ENCODE data around the gene SLC9A2. TPM values are rescaled to one million over a fixed set of nuclear protein-coding genes. Genes with fewer than 3 reads are reported as not detected.

The SLC9A2 gene
- total RNA-seq, 1 donor from 2014 or later: 0.32 TPM

DNA sequence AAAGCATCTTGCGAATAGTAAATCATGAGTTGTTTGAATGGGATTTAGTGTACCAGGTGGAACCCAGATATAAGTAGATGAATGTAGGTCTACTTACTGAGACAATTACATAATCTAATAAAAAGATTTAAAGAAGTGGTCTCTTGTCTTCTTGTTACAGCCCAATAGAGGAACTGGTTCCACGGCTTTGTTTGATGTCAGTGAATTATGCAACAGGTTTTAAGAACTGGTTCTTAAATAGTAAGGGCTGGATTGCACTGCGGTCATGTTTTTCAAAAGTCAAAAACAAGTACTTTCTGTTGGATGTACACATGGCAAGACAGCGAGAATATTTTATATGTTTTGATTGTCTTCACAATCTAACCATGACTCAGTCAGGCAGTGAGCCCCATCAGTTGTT lies 15.4 kb upstream of the SLC9A2 start:
- FAIRE-seq (no peak), DNase-seq (ENCODE audit: low read depth) (no peak)
- H3K36me3 ChIP-seq (ENCODE audit: insufficient read depth, low read length): no peaks in the 10 kb centered on the region
- Mint-ChIP-seq H3K4me3 (ENCODE audit: unreplicated experiment) (no peak overlapping the region), H3K4me1 (ENCODE audit: low read depth, unreplicated experiment) (no peaks in the 10 kb centered on the region), H3K9me3 (ENCODE audit: unreplicated experiment) (no peaks in the 10 kb centered on the region), H3K36me3 (ENCODE audit: low read depth, unreplicated experiment) (no peaks in the 10 kb centered on the region), H3K27me3 (ENCODE audit: low read depth, unreplicated experiment) (peaks cover 1% of the 10 kb centered on the region), H3K27ac (ENCODE audit: unreplicated experiment) (no peak overlapping the region)
- no peaks in the 10 kb centered on the region for H3K27me3 ChIP-seq (ENCODE audit: insufficient read depth, low read length)
- no peak overlapping the region for H2AFZ ChIP-seq (ENCODE audit: low read depth, low read length)
- H3K4me1 ChIP-seq (ENCODE audit: insufficient read depth, low read length): no peaks in the 10 kb centered on the region
- H3K9ac ChIP-seq (ENCODE audit: low read length): no peak overlapping the region
- H3K4me3 ChIP-seq (ENCODE audit: insufficient read depth, low read depth, low read length): no peak overlapping the region
- no peaks in the 10 kb centered on the region for H4K20me1 ChIP-seq (ENCODE audit: insufficient read depth, low read length)
- TF ChIP-seq, protein P1, sequence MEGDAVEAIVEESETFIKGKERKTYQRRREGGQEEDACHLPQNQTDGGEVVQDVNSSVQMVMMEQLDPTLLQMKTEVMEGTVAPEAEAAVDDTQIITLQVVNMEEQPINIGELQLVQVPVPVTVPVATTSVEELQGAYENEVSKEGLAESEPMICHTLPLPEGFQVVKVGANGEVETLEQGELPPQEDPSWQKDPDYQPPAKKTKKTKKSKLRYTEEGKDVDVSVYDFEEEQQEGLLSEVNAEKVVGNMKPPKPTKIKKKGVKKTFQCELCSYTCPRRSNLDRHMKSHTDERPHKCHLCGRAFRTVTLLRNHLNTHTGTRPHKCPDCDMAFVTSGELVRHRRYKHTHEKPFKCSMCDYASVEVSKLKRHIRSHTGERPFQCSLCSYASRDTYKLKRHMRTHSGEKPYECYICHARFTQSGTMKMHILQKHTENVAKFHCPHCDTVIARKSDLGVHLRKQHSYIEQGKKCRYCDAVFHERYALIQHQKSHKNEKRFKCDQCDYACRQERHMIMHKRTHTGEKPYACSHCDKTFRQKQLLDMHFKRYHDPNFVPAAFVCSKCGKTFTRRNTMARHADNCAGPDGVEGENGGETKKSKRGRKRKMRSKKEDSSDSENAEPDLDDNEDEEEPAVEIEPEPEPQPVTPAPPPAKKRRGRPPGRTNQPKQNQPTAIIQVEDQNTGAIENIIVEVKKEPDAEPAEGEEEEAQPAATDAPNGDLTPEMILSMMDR (IDR thresholded peaks at IDR 0.05; ENCODE audit: insufficient read depth, low read depth, low read length): no peak
- TF ChIP-seq EZH2 (IDR thresholded peaks at IDR 0.05; ENCODE audit: insufficient read depth, low read length): no peak
- no peak overlapping the region for H3K4me2 ChIP-seq (ENCODE audit: low read length)
- H3K79me2 ChIP-seq (ENCODE audit: insufficient read depth, low read length): no peaks in the 10 kb centered on the region
- H3K27ac ChIP-seq (ENCODE audit: low read depth, low read length): no peak overlapping the region
- no peaks in the 10 kb centered on the region for H3K9me3 ChIP-seq (ENCODE audit: insufficient read depth, low read depth, low read length)

GRCh38 chr2:102604769-102605168 lies 14.6 kb upstream of the SLC9A2 start:
- Histone ChIP-seq H3K79me2 (ENCODE audit: insufficient read depth, low read length) (no peaks in the 10 kb centered on the region), H3K27ac (ENCODE audit: low read depth, low read length) (no peak overlapping the region), H3K9ac (ENCODE audit: low read length) (no peak overlapping the region), H3K4me2 (ENCODE audit: low read length) (no peak overlapping the region), H3K36me3 (ENCODE audit: insufficient read depth, low read length) (no peaks in the 10 kb centered on the region), H2AFZ (ENCODE audit: low read depth, low read length) (no peak overlapping the region), H4K20me1 (ENCODE audit: insufficient read depth, low read length) (no peaks in the 10 kb centered on the region), H3K27me3 (ENCODE audit: insufficient read depth, low read length) (no peaks in the 10 kb centered on the region), H3K9me3 (ENCODE audit: insufficient read depth, low read depth, low read length) (no peaks in the 10 kb centered on the region), H3K4me3 (ENCODE audit: insufficient read depth, low read depth, low read length) (no peak overlapping the region), H3K4me1 (ENCODE audit: insufficient read depth, low read length) (no peaks in the 10 kb centered on the region)
- Mint-ChIP-seq H3K4me3 (ENCODE audit: unreplicated experiment) (no peak overlapping the region), H3K4me1 (ENCODE audit: low read depth, unreplicated experiment) (no peaks in the 10 kb centered on the region), H3K9me3 (ENCODE audit: unreplicated experiment) (no peaks in the 10 kb centered on the region), H3K27ac (ENCODE audit: unreplicated experiment) (no peak overlapping the region), H3K27me3 (ENCODE audit: low read depth, unreplicated experiment) (peaks cover 1% of the 10 kb centered on the region), H3K36me3 (ENCODE audit: low read depth, unreplicated experiment) (no peaks in the 10 kb centered on the region)
- TF ChIP-seq, protein P1 (IDR thresholded peaks at IDR 0.05; ENCODE audit: insufficient read depth, low read depth, low read length): no peak
- TF ChIP-seq EZH2 (IDR thresholded peaks at IDR 0.05; ENCODE audit: insufficient read depth, low read length): no peak
- FAIRE-seq (no peak), DNase-seq (ENCODE audit: low read depth) (no peak)

GRCh38 chr2:102606353-102606752 lies 13.0 kb upstream of the SLC9A2 start:
- no peak overlapping the region for H3K4me3 Mint-ChIP-seq (ENCODE audit: unreplicated experiment)
- no peaks in the 10 kb centered on the region for H3K27me3 ChIP-seq (ENCODE audit: insufficient read depth, low read length)
- FAIRE-seq (no peak), DNase-seq (ENCODE audit: low read depth) (no peak)
- no peaks in the 10 kb centered on the region for H3K36me3 ChIP-seq (ENCODE audit: insufficient read depth, low read length)
- H3K4me3 ChIP-seq (ENCODE audit: insufficient read depth, low read depth, low read length): no peak overlapping the region
- TF ChIP-seq, protein P1 (IDR thresholded peaks at IDR 0.05; ENCODE audit: insufficient read depth, low read depth, low read length): no peak
- H3K27me3 Mint-ChIP-seq (ENCODE audit: low read depth, unreplicated experiment): peaks cover 1% of the 10 kb centered on the region
- no peaks in the 10 kb centered on the region for H3K4me1 ChIP-seq (ENCODE audit: insufficient read depth, low read length)
- no peak overlapping the region for H2AFZ ChIP-seq (ENCODE audit: low read depth, low read length)
- no peak overlapping the region for H3K9ac ChIP-seq (ENCODE audit: low read length)
- no peaks in the 10 kb centered on the region for H3K36me3 Mint-ChIP-seq (ENCODE audit: low read depth, unreplicated experiment)
- no peak overlapping the region for H3K27ac ChIP-seq (ENCODE audit: low read depth, low read length)
- no peak overlapping the region for H3K27ac Mint-ChIP-seq (ENCODE audit: unreplicated experiment)
- no peaks in the 10 kb centered on the region for H4K20me1 ChIP-seq (ENCODE audit: insufficient read depth, low read length)
- H3K4me2 ChIP-seq (ENCODE audit: low read length): no peak overlapping the region
- H3K79me2 ChIP-seq (ENCODE audit: insufficient read depth, low read length): no peaks in the 10 kb centered on the region
- no peaks in the 10 kb centered on the region for H3K9me3 ChIP-seq (ENCODE audit: insufficient read depth, low read depth, low read length)
- no peaks in the 10 kb centered on the region for H3K9me3 Mint-ChIP-seq (ENCODE audit: unreplicated experiment)
- H3K4me1 Mint-ChIP-seq (ENCODE audit: low read depth, unreplicated experiment): no peaks in the 10 kb centered on the region
